ENCODE results near the gene SEZ6L2. TPM values are rescaled to one million over a fixed set of nuclear protein-coding genes. Genes with fewer than 3 reads are reported as not detected.

SEZ6L2 gene
- total and polyA plus RNA-seq, 2 of the 13 experiments (the other 11 are each of a cell fraction or from before 2014, with no cell fraction given): 14.9 to 16.9 TPM

DNA sequence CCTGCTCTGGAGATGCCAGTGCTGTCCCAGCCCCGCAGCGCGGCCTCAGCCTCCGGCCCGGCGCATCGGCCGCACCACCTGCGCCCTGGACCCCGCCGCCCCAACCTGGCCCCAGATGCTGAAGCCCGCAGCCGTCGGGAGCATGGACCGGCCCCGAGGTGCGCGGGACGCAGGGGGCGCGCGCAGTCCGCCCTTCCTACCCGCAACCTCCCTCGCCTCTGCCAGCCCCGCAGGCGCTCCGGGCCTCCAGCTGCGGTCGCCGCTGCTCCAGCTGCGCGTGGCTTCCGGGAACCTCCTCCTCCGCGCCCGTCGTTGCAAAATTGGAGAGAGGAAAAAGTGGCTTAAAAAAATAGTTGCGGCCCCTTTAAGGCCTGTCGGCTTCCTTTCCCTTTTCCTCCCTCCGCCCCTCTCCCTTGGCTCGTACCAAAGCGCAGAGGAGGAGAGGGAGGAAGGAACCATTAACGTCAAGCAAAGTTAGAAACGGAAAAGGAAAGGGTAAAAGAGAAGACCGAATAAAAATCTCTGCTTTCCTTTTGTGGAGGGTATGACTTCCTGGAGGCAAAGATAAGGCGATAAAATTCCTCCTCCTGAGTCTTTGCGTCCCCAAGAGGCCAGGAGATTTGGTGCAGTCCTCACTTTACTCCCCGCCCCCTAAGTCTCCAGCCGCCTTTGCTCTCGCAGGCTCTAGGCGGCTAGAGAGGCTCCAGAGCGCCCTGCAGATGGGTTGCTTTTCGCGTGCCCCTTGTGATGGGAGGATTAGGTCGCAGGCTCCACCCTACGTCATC lies 36.3 kb downstream of the SEZ6L2 start, which contains the start of gene CDIPT (continued):
- peak; percentile 86 for TF ChIP-seq ZNF615 (CRISPR knock-in tag; IDR thresholded peaks at IDR 0.05; ENCODE audit: borderline replicate concordance)
- TF ChIP-seq, protein P1, sequence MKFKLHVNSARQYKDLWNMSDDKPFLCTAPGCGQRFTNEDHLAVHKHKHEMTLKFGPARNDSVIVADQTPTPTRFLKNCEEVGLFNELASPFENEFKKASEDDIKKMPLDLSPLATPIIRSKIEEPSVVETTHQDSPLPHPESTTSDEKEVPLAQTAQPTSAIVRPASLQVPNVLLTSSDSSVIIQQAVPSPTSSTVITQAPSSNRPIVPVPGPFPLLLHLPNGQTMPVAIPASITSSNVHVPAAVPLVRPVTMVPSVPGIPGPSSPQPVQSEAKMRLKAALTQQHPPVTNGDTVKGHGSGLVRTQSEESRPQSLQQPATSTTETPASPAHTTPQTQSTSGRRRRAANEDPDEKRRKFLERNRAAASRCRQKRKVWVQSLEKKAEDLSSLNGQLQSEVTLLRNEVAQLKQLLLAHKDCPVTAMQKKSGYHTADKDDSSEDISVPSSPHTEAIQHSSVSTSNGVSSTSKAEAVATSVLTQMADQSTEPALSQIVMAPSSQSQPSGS (CRISPR knock-in tag; IDR thresholded peaks at IDR 0.05): peak; percentile 99
- TF ChIP-seq, protein P2, sequence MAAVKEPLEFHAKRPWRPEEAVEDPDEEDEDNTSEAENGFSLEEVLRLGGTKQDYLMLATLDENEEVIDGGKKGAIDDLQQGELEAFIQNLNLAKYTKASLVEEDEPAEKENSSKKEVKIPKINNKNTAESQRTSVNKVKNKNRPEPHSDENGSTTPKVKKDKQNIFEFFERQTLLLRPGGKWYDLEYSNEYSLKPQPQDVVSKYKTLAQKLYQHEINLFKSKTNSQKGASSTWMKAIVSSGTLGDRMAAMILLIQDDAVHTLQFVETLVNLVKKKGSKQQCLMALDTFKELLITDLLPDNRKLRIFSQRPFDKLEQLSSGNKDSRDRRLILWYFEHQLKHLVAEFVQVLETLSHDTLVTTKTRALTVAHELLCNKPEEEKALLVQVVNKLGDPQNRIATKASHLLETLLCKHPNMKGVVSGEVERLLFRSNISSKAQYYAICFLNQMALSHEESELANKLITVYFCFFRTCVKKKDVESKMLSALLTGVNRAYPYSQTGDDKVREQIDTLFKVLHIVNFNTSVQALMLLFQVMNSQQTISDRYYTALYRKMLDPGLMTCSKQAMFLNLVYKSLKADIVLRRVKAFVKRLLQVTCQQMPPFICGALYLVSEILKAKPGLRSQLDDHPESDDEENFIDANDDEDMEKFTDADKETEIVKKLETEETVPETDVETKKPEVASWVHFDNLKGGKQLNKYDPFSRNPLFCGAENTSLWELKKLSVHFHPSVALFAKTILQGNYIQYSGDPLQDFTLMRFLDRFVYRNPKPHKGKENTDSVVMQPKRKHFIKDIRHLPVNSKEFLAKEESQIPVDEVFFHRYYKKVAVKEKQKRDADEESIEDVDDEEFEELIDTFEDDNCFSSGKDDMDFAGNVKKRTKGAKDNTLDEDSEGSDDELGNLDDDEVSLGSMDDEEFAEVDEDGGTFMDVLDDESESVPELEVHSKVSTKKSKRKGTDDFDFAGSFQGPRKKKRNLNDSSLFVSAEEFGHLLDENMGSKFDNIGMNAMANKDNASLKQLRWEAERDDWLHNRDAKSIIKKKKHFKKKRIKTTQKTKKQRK (IDR thresholded peaks at IDR 0.05; ENCODE audit: low read length): no peak
- TF ChIP-seq DNMT3B (CRISPR knock-in tag; conservative IDR thresholded peaks at IDR 0.05): no peak; the same call in 1 of the 2 replicates
- TF ChIP-seq, protein P3, sequence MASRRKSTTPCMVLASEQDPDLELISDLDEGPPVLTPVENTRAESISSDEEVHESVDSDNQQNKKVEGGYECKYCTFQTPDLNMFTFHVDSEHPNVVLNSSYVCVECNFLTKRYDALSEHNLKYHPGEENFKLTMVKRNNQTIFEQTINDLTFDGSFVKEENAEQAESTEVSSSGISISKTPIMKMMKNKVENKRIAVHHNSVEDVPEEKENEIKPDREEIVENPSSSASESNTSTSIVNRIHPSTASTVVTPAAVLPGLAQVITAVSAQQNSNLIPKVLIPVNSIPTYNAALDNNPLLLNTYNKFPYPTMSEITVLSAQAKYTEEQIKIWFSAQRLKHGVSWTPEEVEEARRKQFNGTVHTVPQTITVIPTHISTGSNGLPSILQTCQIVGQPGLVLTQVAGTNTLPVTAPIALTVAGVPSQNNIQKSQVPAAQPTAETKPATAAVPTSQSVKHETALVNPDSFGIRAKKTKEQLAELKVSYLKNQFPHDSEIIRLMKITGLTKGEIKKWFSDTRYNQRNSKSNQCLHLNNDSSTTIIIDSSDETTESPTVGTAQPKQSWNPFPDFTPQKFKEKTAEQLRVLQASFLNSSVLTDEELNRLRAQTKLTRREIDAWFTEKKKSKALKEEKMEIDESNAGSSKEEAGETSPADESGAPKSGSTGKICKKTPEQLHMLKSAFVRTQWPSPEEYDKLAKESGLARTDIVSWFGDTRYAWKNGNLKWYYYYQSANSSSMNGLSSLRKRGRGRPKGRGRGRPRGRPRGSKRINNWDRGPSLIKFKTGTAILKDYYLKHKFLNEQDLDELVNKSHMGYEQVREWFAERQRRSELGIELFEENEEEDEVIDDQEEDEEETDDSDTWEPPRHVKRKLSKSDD (CRISPR knock-in tag; IDR thresholded peaks at IDR 0.05; ENCODE audit: low read depth): no peak
- peak; percentile 57; the same call in 1 of the 2 replicates for TF ChIP-seq ZNF143 (CRISPR knock-in tag; IDR thresholded peaks at IDR 0.05)
- TF ChIP-seq ZNF180 (CRISPR knock-in tag; IDR thresholded peaks at IDR 0.05; ENCODE audit: borderline replicate concordance, low read depth): no peak
- peak in 1 of 2 experiments; percentile 74; a peak in 2 of 4 replicates for TF ChIP-seq NR2F1 (CRISPR knock-in tag; IDR thresholded peaks at IDR 0.05)
- TF ChIP-seq MZF1 (CRISPR knock-in tag; IDR thresholded peaks at IDR 0.05; ENCODE audit: borderline replicate concordance): no peak
- TF ChIP-seq, protein P4, sequence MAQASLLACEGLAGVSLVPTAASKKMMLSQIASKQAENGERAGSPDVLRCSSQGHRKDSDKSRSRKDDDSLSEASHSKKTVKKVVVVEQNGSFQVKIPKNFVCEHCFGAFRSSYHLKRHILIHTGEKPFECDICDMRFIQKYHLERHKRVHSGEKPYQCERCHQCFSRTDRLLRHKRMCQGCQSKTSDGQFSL (CRISPR knock-in tag; IDR thresholded peaks at IDR 0.05): no peak
- TF ChIP-seq, protein P5, sequence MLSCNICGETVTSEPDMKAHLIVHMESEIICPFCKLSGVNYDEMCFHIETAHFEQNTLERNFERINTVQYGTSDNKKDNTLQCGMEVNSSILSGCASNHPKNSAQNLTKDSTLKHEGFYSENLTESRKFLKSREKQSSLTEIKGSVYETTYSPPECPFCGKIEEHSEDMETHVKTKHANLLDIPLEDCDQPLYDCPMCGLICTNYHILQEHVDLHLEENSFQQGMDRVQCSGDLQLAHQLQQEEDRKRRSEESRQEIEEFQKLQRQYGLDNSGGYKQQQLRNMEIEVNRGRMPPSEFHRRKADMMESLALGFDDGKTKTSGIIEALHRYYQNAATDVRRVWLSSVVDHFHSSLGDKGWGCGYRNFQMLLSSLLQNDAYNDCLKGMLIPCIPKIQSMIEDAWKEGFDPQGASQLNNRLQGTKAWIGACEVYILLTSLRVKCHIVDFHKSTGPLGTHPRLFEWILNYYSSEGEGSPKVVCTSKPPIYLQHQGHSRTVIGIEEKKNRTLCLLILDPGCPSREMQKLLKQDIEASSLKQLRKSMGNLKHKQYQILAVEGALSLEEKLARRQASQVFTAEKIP (CRISPR knock-in tag; IDR thresholded peaks at IDR 0.05; ENCODE audit: borderline replicate concordance): no peak
- TF ChIP-seq CREM (IDR thresholded peaks at IDR 0.05): peak; percentile 94
- peak; percentile 66; the same call in 1 of the 2 replicates for TF ChIP-seq CREM (CRISPR knock-in tag; IDR thresholded peaks at IDR 0.05)
- TF ChIP-seq ZNF484 (CRISPR knock-in tag; IDR thresholded peaks at IDR 0.05; ENCODE audit: borderline replicate concordance, low read depth): no peak
- TF ChIP-seq, protein P6, sequence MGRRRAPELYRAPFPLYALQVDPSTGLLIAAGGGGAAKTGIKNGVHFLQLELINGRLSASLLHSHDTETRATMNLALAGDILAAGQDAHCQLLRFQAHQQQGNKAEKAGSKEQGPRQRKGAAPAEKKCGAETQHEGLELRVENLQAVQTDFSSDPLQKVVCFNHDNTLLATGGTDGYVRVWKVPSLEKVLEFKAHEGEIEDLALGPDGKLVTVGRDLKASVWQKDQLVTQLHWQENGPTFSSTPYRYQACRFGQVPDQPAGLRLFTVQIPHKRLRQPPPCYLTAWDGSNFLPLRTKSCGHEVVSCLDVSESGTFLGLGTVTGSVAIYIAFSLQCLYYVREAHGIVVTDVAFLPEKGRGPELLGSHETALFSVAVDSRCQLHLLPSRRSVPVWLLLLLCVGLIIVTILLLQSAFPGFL (CRISPR knock-in tag; IDR thresholded peaks at IDR 0.05): no peak
- TF ChIP-seq ZNF605 (CRISPR knock-in tag; IDR thresholded peaks at IDR 0.05): no peak
- no peak for TF ChIP-seq ZNF737 (CRISPR knock-in tag; IDR thresholded peaks at IDR 0.05; ENCODE audit: borderline replicate concordance)

Data from HepG2 (cell line).